AG04450 (cell line): ENCODE measurements around the gene MIPEP. TPM values are rescaled to one million over a fixed set of nuclear protein-coding genes. Genes with fewer than 3 reads are reported as not detected.

ENCODE experiments used
- CTCF ChIA-PET: fragments of 300-600, 350-600 bp; formaldehyde crosslinking; extraction: SDS; loops from one replicate; lab custom pipeline; 2022; ENCODE audit warnings: antibody characterized with exemption, inconsistent platforms; lab: Charles Lee
- POLR2A ChIA-PET: fragments of 350-600 bp; formaldehyde crosslinking; extraction: SDS; loops from one replicate; lab custom pipeline; 2021; ENCODE audit warnings: antibody characterized with exemption, inconsistent platforms; lab: Yijun Ruan, JAX
- DNase-seq: peaks from one replicate; pipeline ENCODE4 v3.0.0-alpha.2; 2011; ENCODE audit warnings: low read depth, low spot score
- H3K27ac ChIP-seq: one replicate; pipeline ENCODE4 v1.5.1; 2012; ENCODE audit warnings: low read depth, low read length, control low read depth
- H3K27me3 ChIP-seq: one replicate; pipeline ENCODE4 v1.6.0; 2012; ENCODE audit warnings: low read length; ENCODE audit not compliant: control insufficient read depth, insufficient read depth
- H3K4me3 ChIP-seq: 2 replicates; pipeline ENCODE4 v1.5.1; 2011; ENCODE audit warnings: mild to moderate bottlenecking, low read depth, low read length, control low read depth
- H3K9me3 ChIP-seq: 2 replicates; pipeline ENCODE4 v1.5.1; 2012; ENCODE audit warnings: low read length; ENCODE audit not compliant: control insufficient read depth, insufficient read depth
- CTCF ChIP-seq: IDR thresholded peaks from 2 replicates; pipeline ENCODE4 v1.5.1; 2011; ENCODE audit warnings: low read depth, low read length, control low read depth, inconsistent platforms
- polyA plus RNA-seq: library from polyadenylated mRNA; depleted of rRNA; stranded (reverse); fragments of >200 nt; gene quantifications from 2 replicates; pipeline ENCODE4 v1.2.3, GENCODE V29; 2011

MIPEP gene
- polyA plus RNA-seq, 1 experiment: 40.8 TPM

- no peak overlapping the region for H3K27ac ChIP-seq
- TF ChIP-seq CTCF: no peak
- DNase-seq: no peak
- POLR2A ChIA-PET: no interaction called here
- no peaks in the 10 kb centered on the region for H3K9me3 ChIP-seq
- no peak overlapping the region for H3K4me3 ChIP-seq
- CTCF ChIA-PET: no interaction called here
- no peaks in the 10 kb centered on the region for H3K27me3 ChIP-seq
Observed at GRCh38 chr13:23843436-23843835, 45.8 kb downstream of the MIPEP start.

- no peaks in the 10 kb centered on the region for H3K9me3 ChIP-seq
- POLR2A ChIA-PET: no interaction called here
Observed at GRCh38 chr13:23842406-23842805, 46.8 kb downstream of the MIPEP start.

GRCh38 chr13:23833733-23834611 lies 55.2 kb downstream of the MIPEP start:
- ChIA-PET POLR2A (no interaction called here), CTCF (no interaction called here)
- Histone ChIP-seq H3K27ac (no peak overlapping the region), H3K4me3 (no peak overlapping the region), H3K9me3 (peaks cover 5% of the 10 kb centered on the region; the same call in 1 of the 2 replicates), H3K27me3 (no peaks in the 10 kb centered on the region)
- no peak for DNase-seq
- TF ChIP-seq CTCF: no peak

More at GRCh38 chr13:23842406-23842805, 46.8 kb downstream of the MIPEP start:
- Histone ChIP-seq H3K27ac (no peak overlapping the region), H3K27me3 (no peaks in the 10 kb centered on the region), H3K4me3 (no peak overlapping the region)
- CTCF ChIA-PET: no interaction called here
- TF ChIP-seq CTCF: no peak
- DNase-seq: no peak

GRCh38 chr13:23828866-23829265 lies 60.3 kb downstream of the MIPEP start:
- H3K27ac ChIP-seq: no peak overlapping the region
- ChIA-PET CTCF (interaction anchor here (0.6 kb wide), 1 partner anchor 29 kb away, joined by 3 read pairs; no protein-coding TSS in a partner anchor), POLR2A (no interaction called here)
- no peak for TF ChIP-seq CTCF
- peaks cover 5% of the 10 kb centered on the region for H3K9me3 ChIP-seq
- H3K4me3 ChIP-seq: no peak overlapping the region
- H3K27me3 ChIP-seq: no peaks in the 10 kb centered on the region
- DNase-seq: no peak

GRCh38 chr13:23828086-23828485 lies 61.1 kb downstream of the MIPEP start:
- Histone ChIP-seq H3K27me3 (no peaks in the 10 kb centered on the region), H3K27ac (no peak overlapping the region), H3K4me3 (no peak overlapping the region), H3K9me3 (peaks cover 8% of the 10 kb centered on the region; the same call in 1 of the 2 replicates)
- CTCF ChIA-PET: interaction anchor here (0.6 kb wide), 1 partner anchor 30 kb away, joined by 3 read pairs; no protein-coding TSS in a partner anchor
- TF ChIP-seq CTCF: no peak
- POLR2A ChIA-PET: no interaction called here
- no peak for DNase-seq
